Body of pancreas (tissue), 4 donors: ENCODE measurements around the gene ITPK1. TPM values are rescaled to one million over a fixed set of nuclear protein-coding genes. Genes with fewer than 3 reads are reported as not detected.
A peak's percentile ranks its signal among the peaks of the same experiment; 100 is the strongest.
"Not testable (repeated sequence)": the region's sequence is repeated elsewhere in the genome, so short reads cannot be mapped to it uniquely, and the experiment has no call there.

Experiments
- ATAC-seq: fragments of 150-250 bp; one replicate; pipeline ENCODE4 v1.9.1; 2016
- DNase-seq, 4 donors: peaks; one replicate each; pipeline ENCODE4 v3.0.0-alpha.2; 2019
- H3K27ac ChIP-seq, 4 donors: fragments of 200-600 bp; sonication (generic); 1 replicate in 3 of 4; 2 replicates in 1 of 4; pipeline versions ENCODE4 v1.5.1 to v1.6.1; 2016 to 2019; ENCODE audit warnings: mild to moderate bottlenecking in 1 of 4, mixed read lengths in 1 of 4, moderate library complexity in 1 of 4
- H3K27me3 ChIP-seq, 2 donors: fragments of 200-600 bp; sonication (generic); one replicate each; pipeline ENCODE4 v1.6.0; 2016; ENCODE audit warnings: mild to moderate bottlenecking in 1 of 2
- H3K36me3 ChIP-seq, 2 donors: fragments of 200-600 bp; sonication (generic); replicated peaks in 1 of 2; 2 replicates each; pipeline ENCODE4 v1.5.1; 2016; ENCODE audit warnings: low read depth in 2 of 2; ENCODE audit not compliant: insufficient read depth in 1 of 2
- H3K4me1 ChIP-seq: fragments of 200-600 bp; sonication (generic); one replicate; pipeline ENCODE4 v1.6.0; 2016
- H3K4me3 ChIP-seq, 2 donors: fragments of 200-600 bp; sonication (generic); 1 replicate in 1 of 2; 2 replicates in 1 of 2; pipeline ENCODE4 v1.5.1; 2016 to 2019
- H3K9me3 ChIP-seq, 3 donors: fragments of 200-600 bp; sonication (generic); 1 replicate in 2 of 3; 2 replicates in 1 of 3; pipeline ENCODE4 v1.5.1; 2016
- POLR2A ChIP-seq, 3 donors: fragments of 450-650 bp; IDR thresholded peaks; one replicate each; pipeline ENCODE4 v1.6.1; 2016; ENCODE audit warnings: antibody characterized with exemption in 3 of 3, mild to moderate bottlenecking in 2 of 3
- WGBS, 2 donors: methylation state at CpG; one replicate each; pipeline ENCODE4 v1.1.5; 2017; 5-methylcytosine and 5-hydroxymethylcytosine counted together
- intact Hi-C: fragments of 100-400 bp; cut with DNase I; formaldehyde crosslinking; loops from one replicate; pipeline ENCODE4 v1.15.1; 2023
- total RNA-seq, 2 donors: library from RNA; depleted of rRNA; stranded (reverse); fragments of >200 nt; gene quantifications; one replicate each; pipeline ENCODE4 v1.1.0, GENCODE V29; 2016
- TF ChIP-seq, protein P1 (sequence below), 7 experiments: fragments of 450-650 bp in 4 of 7; fragments of 200-600 bp in 3 of 7; sonication (generic) in 3 of 7; IDR thresholded peaks; one replicate each; pipeline ENCODE4 v1.5.1; 2016 to 2019; ENCODE audit warnings: antibody characterized with exemption in 7 of 7

The ITPK1 gene
- total RNA-seq, 2 donors from 2014 or later: 30.1 to 32.6 TPM

DNA sequence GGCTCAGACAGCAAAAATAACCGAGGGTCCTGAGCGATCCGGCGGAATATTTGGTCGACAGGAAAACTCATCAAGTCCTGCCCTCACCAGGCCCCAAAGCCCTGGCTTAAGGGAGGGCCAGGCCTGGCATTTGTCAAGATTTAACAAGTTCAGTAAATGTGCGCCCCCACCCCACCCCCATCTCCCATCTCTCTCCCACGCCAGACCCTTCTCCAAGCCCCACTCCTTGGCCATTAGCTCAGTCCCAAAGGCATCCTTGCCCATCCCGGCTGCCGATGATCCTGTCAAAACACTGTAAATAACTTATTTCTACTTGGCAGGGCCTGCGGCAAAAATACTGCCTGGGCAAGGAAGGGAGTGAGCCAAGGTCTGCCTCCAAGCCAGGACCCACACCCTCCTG, 52.8 kb downstream of the ITPK1 start:
- Histone ChIP-seq H3K36me3 (no peaks in the 10 kb centered on the region), H3K27ac (no peak overlapping the region), H3K4me1 (no peaks in the 10 kb centered on the region), H3K27me3 (no peaks in the 10 kb centered on the region), H3K4me3 (no peak overlapping the region), H3K9me3 (no peaks in the 10 kb centered on the region)
- ATAC-seq: no peak
- WGBS, 2 donors: 93 to 95% methylated on average over 10 of the region's 10 CpGs
- TF ChIP-seq, protein P1, sequence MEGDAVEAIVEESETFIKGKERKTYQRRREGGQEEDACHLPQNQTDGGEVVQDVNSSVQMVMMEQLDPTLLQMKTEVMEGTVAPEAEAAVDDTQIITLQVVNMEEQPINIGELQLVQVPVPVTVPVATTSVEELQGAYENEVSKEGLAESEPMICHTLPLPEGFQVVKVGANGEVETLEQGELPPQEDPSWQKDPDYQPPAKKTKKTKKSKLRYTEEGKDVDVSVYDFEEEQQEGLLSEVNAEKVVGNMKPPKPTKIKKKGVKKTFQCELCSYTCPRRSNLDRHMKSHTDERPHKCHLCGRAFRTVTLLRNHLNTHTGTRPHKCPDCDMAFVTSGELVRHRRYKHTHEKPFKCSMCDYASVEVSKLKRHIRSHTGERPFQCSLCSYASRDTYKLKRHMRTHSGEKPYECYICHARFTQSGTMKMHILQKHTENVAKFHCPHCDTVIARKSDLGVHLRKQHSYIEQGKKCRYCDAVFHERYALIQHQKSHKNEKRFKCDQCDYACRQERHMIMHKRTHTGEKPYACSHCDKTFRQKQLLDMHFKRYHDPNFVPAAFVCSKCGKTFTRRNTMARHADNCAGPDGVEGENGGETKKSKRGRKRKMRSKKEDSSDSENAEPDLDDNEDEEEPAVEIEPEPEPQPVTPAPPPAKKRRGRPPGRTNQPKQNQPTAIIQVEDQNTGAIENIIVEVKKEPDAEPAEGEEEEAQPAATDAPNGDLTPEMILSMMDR (IDR thresholded peaks at IDR 0.05): no peak
- TF ChIP-seq POLR2A (IDR thresholded peaks at IDR 0.05): no peak
- DNase-seq: no peak
- intact Hi-C loops: no loop called here

DNA sequence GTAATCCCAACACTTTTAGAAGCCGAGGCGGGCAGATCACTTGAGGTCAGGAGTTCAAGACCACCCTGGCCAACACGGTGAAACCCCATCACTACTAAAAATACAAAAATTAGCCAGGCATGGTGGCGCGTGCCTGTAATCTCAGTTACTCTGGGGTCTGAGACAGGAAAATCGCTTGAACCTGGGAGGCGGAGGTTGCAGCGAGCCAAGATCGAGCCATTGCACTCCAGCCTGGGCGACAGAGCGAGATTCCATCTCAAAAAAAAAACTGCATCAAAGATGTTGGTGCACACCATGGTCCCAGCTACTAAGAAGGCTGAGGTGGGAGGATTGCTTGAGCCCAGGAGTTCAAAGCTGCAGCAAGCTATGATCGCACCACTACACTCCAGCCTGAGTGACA, 53.7 kb downstream of the ITPK1 start:
- H3K27ac ChIP-seq, H3K27me3 ChIP-seq, H3K4me3 ChIP-seq, H3K4me1 ChIP-seq, H3K36me3 ChIP-seq, H3K9me3 ChIP-seq, DNase-seq, intact Hi-C loops, ATAC-seq: not testable (repeated sequence)
- WGBS, 2 donors: 92 to 96% methylated on average over 12 of the region's 12 CpGs

DNA sequence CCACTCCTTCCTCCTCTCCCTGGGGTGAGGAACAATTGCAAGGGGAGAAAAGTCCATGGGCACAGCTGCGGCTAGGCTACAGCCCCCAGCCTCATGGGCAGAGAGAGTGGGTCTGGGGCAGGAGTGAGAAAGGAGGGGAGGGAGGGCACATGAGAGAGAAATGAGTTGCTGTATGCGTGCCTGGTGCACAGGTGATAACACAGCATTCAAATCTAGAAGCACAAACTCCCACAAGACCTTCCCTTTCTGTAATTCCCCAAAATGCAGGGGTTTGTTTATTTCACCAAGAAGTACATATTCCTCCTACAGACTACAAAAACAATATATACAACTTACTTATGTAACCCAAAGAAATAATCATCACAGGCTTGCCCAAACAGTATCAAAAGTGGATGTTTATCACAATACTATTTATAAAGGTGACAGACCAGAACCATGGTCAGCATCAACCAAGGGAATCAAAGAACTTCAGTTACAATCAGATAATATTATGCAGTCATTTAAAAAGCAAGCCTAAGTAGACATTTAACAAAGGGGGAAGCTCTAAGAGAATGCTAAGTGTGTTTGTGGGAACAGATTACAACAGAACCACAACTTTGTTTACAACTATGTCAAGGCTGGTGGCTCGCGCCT, 54.2 kb downstream of the ITPK1 start:
- TF ChIP-seq, protein P1 (IDR thresholded peaks at IDR 0.05): no peak
- no peak for TF ChIP-seq POLR2A (IDR thresholded peaks at IDR 0.05)
- Histone ChIP-seq H3K36me3 (no peaks in the 10 kb centered on the region), H3K9me3 (no peaks in the 10 kb centered on the region), H3K27ac (no peak overlapping the region), H3K27me3 (no peaks in the 10 kb centered on the region), H3K4me1 (peaks cover 11% of the 10 kb centered on the region), H3K4me3 (no peak overlapping the region)
- intact Hi-C loops: no loop called here
- DNase-seq (no peak), ATAC-seq (no peak)
- WGBS, 2 donors: 86 to 96% methylated on average over 4 of the region's 4 CpGs

DNA sequence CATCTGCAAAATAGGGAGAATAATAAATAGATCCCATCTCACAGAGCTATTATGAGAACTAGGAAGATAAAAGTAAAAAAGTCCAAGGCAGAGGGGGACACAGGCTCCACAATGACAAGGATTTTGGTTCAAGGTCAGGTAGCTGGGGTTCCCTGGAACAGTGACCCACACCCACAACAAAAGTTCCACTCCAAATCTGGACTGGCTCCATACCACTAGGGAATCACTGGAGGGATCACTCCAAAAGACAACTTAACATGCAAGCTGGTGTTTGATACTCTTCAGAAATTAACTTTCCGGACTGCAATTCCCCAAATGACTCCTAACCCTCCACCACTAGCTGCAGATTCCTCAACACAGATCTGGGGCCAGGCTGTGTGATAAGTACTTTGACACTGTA, 54.9 kb downstream of the ITPK1 start:
- H3K4me1 ChIP-seq: peaks cover 18% of the 10 kb centered on the region
- no peak for ATAC-seq

DNA sequence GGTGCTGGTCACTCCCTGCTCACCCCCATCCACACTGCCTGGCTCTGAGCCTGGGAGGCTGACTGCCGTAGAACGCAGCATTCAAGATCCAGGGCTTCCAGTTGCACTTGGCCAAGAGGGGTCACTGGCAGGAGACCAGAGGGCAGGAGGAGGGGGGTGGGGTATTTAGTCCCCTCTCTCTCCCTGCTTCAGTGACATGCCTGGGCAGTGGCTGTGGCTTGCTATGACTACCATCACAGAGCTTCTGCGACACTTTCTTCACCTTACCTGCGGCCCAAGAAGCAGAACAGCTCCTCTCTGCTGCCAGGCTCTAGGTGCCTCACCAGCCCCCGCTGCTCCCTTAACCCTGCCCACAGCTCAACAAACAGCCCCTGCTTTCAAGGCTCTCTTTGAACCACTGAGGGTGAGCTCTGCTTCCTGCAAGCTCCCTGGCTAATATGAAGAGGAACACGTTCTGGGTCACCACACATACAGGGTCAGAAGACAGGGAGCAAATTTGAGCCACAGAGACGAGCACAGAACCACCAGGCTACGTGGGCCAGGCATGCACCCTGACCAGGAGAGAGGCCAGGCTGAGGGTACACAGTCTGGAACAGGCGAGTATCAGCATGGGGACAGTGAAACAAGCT, 55.7 kb downstream of the ITPK1 start:
- no peaks in the 10 kb centered on the region for H3K9me3 ChIP-seq
- no peak for DNase-seq
- intact Hi-C loops: no loop called here
- WGBS, 2 donors: 69 to 79% methylated on average over 8 to 9 of the region's 9 CpGs
- H3K27ac ChIP-seq: peak overlapping the region in 1 of 4 donors; percentile 4
- no peaks in the 10 kb centered on the region for H3K27me3 ChIP-seq
- H3K4me3 ChIP-seq: no peak overlapping the region
- H3K36me3 ChIP-seq: no peaks in the 10 kb centered on the region
- no peak for TF ChIP-seq POLR2A (IDR thresholded peaks at IDR 0.05)
- TF ChIP-seq, protein P1 (IDR thresholded peaks at IDR 0.05): no peak
- no peak for ATAC-seq
- peaks cover 24% of the 10 kb centered on the region for H3K4me1 ChIP-seq

More for the DNA sequence above, 54.9 kb downstream of the ITPK1 start:
- WGBS, 2 donors: 92 to 95% methylated on average over 1 of the region's 1 CpG
- no peaks in the 10 kb centered on the region for H3K9me3 ChIP-seq
- intact Hi-C loops: no loop called here
- H3K27ac ChIP-seq: no peak overlapping the region
- no peak overlapping the region for H3K4me3 ChIP-seq
- H3K27me3 ChIP-seq: no peaks in the 10 kb centered on the region
- DNase-seq: no peak
- no peak for TF ChIP-seq POLR2A (IDR thresholded peaks at IDR 0.05)
- TF ChIP-seq, protein P1 (IDR thresholded peaks at IDR 0.05): no peak
- no peaks in the 10 kb centered on the region for H3K36me3 ChIP-seq
